Measurements from ENCODE around the gene GYS2. TPM values are rescaled to one million over a fixed set of nuclear protein-coding genes. Genes with fewer than 3 reads are reported as not detected.

Gene GYS2
- not detected in 2 replicates for total RNA-seq
- long read RNA-seq, result 0 reads

DNA sequence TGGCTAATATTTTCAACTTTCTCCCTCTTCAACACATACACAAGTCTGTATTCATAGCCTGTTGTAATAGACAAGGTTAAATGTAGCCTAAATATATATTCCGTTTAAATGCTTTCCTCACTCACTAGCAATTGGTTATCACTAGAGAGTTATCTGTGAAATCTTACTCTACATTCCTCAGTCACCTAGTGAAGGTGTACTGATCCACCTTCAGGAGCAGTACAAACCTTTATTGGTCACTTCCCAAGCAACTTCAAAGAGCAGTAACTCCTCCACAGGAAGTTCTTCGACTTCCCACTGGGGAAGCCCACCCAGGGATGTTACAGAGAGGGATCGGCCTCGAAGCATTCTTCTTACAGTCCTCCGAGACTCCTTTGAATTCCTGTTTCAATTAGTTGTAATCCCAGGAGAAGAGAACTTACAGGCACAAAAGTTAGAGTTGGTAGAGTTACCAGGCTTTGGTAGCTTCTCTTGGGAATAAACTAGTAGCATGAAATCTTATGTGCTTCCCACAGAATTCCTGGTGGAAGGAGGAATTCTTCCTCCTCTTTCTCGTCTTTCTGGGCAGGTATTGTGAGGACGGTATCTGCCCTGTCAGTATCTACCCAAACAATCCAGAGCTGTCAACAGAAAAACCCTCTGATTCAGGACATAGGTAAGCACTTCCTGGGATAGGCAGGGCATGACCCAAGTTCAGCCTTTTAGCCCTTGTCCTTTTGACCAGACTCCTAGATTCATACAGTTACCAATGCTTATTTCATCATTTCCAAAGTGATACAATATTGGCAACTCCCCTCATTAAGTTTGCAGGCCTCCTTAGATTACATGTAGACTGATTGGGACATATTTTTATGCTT, at the start of gene GYS2:
Gene GYS2, minus strand, starts transcription at position 603 of the 857 bp plus-strand sequence. Its CDS starts 255 bp downstream, at position 348.
- Mint-ChIP-seq H3K36me3 (ENCODE audit: insufficient read depth) (no peaks in the 10 kb centered on the region), H3K4me3 (ENCODE audit: low read depth) (no peak within 1 kb of the TSS), H3K4me1 (ENCODE audit: low read depth) (peaks cover 7% of the 10 kb centered on the region), H3K9me3 (ENCODE audit: low read depth) (no peaks in the 10 kb centered on the region), H3K27ac (no peak within 1 kb of the TSS), H3K27me3 (peaks cover 5% of the 10 kb centered on the region)
- TF ChIP-seq, protein P1, sequence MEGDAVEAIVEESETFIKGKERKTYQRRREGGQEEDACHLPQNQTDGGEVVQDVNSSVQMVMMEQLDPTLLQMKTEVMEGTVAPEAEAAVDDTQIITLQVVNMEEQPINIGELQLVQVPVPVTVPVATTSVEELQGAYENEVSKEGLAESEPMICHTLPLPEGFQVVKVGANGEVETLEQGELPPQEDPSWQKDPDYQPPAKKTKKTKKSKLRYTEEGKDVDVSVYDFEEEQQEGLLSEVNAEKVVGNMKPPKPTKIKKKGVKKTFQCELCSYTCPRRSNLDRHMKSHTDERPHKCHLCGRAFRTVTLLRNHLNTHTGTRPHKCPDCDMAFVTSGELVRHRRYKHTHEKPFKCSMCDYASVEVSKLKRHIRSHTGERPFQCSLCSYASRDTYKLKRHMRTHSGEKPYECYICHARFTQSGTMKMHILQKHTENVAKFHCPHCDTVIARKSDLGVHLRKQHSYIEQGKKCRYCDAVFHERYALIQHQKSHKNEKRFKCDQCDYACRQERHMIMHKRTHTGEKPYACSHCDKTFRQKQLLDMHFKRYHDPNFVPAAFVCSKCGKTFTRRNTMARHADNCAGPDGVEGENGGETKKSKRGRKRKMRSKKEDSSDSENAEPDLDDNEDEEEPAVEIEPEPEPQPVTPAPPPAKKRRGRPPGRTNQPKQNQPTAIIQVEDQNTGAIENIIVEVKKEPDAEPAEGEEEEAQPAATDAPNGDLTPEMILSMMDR (IDR thresholded peaks at IDR 0.05; ENCODE audit: unreplicated experiment), result no peak
- DNase-seq (ENCODE audit: low spot score, unreplicated experiment), result no peak

DNA sequence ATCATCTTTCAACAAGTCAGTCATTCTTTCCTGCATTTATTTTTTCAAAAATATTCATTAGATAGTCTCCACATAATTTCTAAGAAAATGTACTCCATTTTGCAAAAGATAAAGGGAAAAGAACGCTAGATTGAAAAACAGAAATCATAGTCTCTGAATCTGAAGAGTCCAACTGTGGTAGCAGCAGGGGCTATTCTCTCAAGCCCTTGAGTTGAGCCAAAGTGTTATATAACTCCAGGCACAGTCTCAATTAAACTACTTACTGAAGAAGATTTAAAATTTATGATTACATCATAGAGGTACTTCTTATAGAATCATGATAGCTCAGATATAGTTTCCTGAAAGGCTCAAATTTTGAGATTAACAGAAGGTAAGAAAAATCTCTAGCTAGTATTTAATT, 47.2 kb upstream of the GYS2 start:
- H3K9me3 Mint-ChIP-seq (ENCODE audit: low read depth), result no peaks in the 10 kb centered on the region
- H3K4me1 Mint-ChIP-seq (ENCODE audit: low read depth), result peaks cover 78% of the 10 kb centered on the region
- no peak for DNase-seq (ENCODE audit: low spot score, unreplicated experiment)
- no peak overlapping the region for H3K4me3 Mint-ChIP-seq (ENCODE audit: low read depth)
- H3K27me3 Mint-ChIP-seq, result no peaks in the 10 kb centered on the region
- TF ChIP-seq, protein P1 (IDR thresholded peaks at IDR 0.05; ENCODE audit: unreplicated experiment), result no peak
- peaks cover 54% of the 10 kb centered on the region for H3K36me3 Mint-ChIP-seq (ENCODE audit: insufficient read depth)
- no peak overlapping the region for H3K27ac Mint-ChIP-seq

DNA sequence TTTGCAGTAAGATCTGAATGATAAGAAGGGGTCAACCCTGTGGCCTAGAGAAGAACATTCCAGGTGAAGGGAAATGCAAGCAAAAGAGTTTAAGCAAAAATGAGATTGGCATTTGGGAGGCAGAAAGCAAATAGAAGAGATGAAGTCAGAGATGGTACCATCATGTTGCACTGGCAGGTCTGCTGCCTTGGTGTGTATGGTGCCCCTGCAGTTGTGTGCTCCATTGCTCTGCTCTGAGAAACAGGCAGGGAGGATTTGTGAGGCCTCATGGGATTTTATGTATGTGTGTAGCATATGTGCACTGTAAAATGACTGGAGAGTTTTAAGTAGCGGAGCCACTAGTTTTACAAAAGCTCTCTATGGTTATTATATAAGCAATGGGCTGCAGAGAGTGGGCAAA, 46.4 kb upstream of the GYS2 start:
- TF ChIP-seq, protein P1 (IDR thresholded peaks at IDR 0.05; ENCODE audit: unreplicated experiment), result no peak
- no peak for DNase-seq (ENCODE audit: low spot score, unreplicated experiment)
- H3K27me3 Mint-ChIP-seq, result no peaks in the 10 kb centered on the region
- H3K36me3 Mint-ChIP-seq (ENCODE audit: insufficient read depth), result peaks cover 58% of the 10 kb centered on the region
- H3K4me3 Mint-ChIP-seq (ENCODE audit: low read depth), result peak overlapping the region; percentile 7
- H3K27ac Mint-ChIP-seq, result peak overlapping the region; percentile 72
- peaks cover 79% of the 10 kb centered on the region for H3K4me1 Mint-ChIP-seq (ENCODE audit: low read depth)
- no peaks in the 10 kb centered on the region for H3K9me3 Mint-ChIP-seq (ENCODE audit: low read depth)

DNA sequence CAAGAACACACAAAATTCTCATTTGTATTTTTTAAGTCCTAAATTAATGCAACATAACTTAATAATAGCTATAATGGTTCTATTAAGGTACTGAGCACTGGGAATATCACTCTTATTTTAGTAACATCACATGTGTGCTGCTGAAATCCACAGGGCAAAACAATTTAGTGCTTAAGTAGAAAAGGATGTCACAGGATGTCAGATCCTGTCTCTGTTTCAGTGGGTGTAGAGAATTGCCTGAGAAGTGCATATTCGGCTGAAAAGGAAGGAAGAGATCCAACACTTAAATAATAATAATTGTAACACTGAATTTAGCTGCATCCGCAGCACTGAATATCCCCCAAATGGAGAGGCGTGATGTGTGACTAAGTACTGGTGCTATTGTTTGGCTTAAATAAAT, 44.4 kb upstream of the GYS2 start:
- Mint-ChIP-seq H3K4me1 (ENCODE audit: low read depth) (peaks cover 80% of the 10 kb centered on the region), H3K9me3 (ENCODE audit: low read depth) (no peaks in the 10 kb centered on the region), H3K36me3 (ENCODE audit: insufficient read depth) (peaks cover 66% of the 10 kb centered on the region), H3K4me3 (ENCODE audit: low read depth) (no peak overlapping the region), H3K27ac (peak overlapping the region; percentile 76), H3K27me3 (no peaks in the 10 kb centered on the region)
- DNase-seq (ENCODE audit: low spot score, unreplicated experiment), result no peak
- TF ChIP-seq, protein P1 (IDR thresholded peaks at IDR 0.05; ENCODE audit: unreplicated experiment), result no peak

DNA sequence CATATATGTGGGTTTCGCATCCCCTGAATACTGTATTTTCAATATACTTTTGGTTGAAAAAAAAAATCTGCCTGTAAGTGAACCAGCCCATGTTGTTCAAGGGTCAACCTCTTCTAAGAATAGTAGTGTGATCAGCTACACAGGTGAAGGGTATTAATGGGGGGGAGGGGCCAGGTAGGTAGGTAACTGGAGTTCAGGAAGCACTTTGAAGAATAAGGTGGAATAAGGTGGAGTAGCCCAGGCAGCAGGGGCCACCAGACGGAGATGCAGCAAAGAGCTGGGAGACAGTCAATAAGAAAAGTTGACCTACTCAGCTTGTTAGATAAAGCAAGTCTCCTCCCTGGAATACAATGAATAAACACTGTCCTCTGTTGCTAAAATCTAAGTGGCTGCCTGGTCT, 43.7 kb upstream of the GYS2 start:
- peaks cover 69% of the 10 kb centered on the region for H3K36me3 Mint-ChIP-seq (ENCODE audit: insufficient read depth)
- no peak overlapping the region for H3K4me3 Mint-ChIP-seq (ENCODE audit: low read depth)
- no peak for DNase-seq (ENCODE audit: low spot score, unreplicated experiment)
- peak overlapping the region; percentile 76 for H3K27ac Mint-ChIP-seq
- TF ChIP-seq, protein P1 (IDR thresholded peaks at IDR 0.05; ENCODE audit: unreplicated experiment), result no peak
- H3K4me1 Mint-ChIP-seq (ENCODE audit: low read depth), result peaks cover 82% of the 10 kb centered on the region
- no peaks in the 10 kb centered on the region for H3K9me3 Mint-ChIP-seq (ENCODE audit: low read depth)
- no peaks in the 10 kb centered on the region for H3K27me3 Mint-ChIP-seq
